HG03097 (cell line): ENCODE measurements around the gene ZCCHC2.

ENCODE experiments used
- ATAC-seq: cut with Tn5 transposase; IDR thresholded peaks from one replicate; pipeline ENCODE4 v1.9.1; 2021; ENCODE audit not compliant: unreplicated experiment, low FRiP score

ZCCHC2 gene

DNA sequence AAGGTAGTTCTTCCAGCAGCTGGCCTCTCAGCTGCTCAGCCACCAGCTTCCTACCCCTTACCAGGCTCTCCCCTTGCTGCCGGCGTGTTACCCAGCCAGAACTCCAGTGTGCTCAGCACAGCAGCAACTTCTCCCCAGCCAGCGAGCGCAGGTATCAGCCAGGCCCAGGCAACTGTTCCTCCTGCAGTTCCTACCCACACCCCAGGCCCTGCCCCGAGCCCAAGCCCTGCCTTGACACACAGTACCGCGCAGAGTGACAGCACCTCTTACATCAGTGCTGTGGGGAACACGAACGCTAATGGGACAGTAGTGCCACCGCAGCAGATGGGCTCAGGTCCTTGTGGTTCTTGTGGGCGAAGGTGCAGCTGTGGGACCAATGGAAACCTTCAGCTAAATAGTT, 52.0 kb downstream of the ZCCHC2 start:
- ATAC-seq, result no peak

DNA sequence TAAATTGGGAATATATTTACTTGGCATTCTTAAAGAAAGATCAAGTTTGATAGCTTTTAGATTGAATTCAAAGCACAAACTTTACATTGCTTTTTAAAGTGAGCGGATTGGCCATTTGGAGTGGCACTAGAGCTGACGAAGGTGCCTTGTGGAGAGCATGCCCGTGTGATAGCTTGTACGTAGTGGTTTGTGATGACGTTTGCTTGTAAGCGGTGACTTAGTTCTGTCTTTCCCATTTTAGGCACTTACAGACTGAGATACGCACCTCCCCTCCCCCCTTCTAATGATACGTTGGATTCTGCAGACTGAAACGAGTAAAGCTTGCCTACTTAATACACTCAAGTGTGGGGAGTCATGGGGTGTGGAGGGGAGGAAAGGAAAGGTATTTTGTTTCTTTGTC, 53.4 kb downstream of the ZCCHC2 start:
- ATAC-seq, result no peak

DNA sequence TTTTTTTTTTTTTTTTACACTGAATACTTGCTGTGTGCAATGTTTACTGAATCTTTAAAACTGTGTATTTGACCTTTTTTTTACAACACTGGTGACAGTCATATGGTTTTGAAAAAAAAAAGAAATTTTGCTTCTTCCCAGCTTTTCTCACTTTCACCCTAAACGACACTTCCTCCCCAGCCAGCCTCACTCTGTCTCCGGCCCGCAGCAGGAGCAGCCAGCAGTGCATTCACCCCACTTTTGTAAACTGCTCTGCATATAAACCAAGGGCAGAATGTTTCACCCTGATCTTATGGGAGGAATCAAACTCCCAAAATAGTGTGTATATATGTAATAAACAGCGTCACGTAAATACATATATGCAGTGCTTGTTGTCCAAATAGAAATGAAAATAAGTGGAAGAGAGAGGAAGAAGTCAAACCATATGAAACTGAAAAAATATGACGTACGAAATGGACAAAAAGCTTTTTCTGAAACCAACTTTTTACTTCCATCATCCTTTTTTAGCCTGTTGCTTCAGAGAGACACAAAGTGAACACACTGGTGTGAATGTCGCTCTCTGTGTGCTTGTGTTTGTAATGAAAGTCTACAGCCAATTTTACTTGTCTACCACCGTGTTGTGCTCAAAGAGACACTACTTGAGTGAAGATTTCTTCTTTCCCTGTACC, 54.2 kb downstream of the ZCCHC2 start:
- no peak for ATAC-seq

DNA sequence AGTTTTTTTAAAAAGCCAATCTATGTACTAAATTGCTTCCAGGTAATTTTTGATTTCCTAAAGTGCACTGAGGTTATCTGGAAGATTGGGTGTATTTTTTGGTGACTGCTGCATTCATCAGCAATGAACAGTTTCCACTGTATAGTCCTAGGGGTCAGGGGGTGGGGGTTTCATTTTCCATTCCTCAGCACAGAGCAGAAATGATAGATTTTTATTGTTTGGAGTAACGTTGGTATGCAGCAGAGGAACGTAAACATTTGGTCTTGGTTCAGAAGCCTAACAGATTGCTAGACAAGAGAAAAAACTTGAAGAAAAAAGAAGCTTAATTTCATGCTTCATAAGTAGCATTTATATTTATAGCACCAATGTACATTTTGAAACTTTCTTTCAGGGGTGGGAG, 54.9 kb downstream of the ZCCHC2 start:
- no peak for ATAC-seq

DNA sequence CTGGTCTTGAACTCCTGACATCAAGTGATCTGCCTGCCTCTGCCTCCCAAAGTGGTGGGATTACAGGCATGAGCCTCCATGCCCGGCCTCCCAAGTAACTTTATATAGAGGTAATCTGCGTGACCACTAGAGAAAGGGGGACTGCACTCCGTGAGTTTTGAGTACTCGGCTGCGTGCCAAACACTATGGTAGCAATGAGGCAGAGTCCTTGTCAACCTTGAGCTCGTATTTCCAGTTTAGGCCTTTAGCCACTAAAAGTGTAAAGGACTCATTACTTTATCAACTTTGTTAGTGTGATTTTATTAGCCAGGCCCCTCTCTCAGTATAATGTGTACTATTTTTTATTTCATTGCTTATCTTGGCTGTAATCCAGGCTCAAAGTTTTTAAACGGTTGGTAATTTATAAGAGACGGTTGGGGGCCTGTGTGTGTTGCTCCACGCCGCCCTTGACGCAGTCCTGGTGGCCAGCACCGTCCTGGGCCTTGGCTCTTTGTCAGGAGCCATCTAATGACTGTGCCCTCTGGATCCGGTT, 56.2 kb downstream of the ZCCHC2 start:
- no peak for ATAC-seq

DNA sequence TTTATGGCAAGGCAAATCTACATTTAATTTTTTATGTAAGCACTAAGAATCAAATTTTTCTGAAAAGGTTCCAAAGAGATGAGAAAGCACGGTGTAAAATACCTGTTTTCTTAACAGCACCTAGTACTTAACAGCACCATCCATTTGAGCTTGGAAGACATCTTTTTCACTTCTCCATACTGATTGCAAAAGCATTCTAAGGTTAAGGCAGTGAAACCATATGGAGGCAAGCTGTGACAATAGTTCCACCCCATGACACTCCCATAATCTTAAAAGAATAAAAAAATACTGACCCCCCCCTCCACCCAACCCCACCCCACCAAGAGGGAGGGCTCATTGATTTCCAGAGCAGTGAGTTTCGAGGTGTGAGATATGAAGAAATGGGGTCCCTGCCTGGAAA, 60.6 kb downstream of the ZCCHC2 start:
- no peak for ATAC-seq

DNA sequence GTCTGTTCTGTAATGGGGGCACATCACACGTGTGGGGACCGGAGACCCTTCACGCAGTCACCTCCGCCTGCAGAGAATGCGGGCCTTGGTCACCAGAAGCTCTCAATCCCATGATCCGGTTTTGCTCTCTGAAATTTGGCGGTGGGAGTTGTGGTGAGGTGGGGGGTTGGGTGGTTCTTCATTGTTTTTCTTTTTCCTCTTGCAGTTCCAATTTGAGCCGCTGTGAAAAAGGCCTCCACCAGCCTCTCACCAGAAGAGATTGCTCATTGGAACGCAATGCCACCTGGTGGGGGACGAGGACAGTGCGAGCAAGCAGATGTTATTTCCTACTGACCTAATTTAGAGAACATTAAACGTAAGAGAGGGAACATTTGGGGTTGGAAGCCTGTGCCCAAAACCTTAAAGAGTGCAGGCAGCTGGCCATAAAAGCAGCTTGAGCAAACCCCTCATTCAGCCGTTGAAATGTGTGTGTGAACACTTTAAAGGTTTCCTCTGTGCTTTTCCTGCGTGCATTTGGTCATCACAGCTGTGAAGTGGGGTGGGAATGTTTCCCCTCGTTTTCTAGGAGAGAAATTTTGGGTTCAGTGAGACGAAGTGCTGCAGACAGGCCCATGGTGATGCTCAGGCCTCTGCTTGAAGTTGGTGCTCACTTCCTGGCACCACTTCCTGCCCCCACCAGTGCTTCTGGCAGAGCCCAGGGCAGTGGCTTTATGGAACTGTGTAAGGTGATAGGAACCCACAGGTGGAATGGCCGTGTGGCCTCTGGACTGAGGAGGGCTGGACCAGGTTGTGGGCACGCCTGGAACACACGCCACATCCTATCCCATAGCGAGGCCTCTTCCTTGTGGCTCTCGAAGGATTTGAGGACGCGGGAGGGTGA, 61.7 kb downstream of the ZCCHC2 start:
- peak; percentile 72 for ATAC-seq

DNA sequence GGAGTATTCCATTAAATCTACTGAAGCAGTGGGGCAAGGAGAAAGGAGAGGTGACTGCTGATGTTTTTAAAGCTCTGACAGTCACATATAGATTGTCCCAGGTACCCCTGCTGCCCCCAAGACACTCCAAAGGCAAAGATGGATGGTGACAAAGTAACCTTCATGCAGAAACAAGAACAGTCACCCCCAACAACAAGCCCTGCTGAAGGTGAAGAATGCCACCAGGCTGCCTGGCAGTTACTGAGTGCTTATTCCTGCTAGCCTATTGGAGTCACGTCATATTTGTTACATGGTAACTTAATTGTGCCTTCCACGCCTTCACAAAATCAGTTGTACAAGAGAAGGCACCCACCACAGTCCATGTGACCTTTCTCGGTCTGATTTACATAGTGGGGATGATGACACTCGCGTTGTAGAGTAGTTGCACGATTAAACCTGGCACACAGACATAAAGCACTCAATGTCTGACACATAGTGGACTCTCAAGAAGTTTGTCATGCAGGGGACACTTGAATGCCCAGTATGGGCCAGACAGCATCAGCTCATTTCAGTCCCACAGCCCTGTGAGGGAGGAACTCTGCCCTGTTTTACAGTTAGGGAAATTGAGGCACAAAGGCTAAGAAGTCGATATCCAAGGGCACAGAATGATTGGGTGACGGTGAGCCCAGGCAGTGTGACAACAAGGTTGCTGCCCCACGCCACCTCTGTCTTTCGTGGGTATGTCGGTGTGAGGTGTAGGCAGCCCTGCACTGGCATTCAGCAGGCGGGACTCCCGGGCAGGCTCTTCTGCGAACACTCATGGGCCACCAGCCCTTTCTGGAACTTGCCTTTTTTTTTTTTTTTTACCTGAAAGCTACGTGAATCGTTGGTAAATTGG, 62.7 kb downstream of the ZCCHC2 start:
- peak; percentile 25 for ATAC-seq

DNA sequence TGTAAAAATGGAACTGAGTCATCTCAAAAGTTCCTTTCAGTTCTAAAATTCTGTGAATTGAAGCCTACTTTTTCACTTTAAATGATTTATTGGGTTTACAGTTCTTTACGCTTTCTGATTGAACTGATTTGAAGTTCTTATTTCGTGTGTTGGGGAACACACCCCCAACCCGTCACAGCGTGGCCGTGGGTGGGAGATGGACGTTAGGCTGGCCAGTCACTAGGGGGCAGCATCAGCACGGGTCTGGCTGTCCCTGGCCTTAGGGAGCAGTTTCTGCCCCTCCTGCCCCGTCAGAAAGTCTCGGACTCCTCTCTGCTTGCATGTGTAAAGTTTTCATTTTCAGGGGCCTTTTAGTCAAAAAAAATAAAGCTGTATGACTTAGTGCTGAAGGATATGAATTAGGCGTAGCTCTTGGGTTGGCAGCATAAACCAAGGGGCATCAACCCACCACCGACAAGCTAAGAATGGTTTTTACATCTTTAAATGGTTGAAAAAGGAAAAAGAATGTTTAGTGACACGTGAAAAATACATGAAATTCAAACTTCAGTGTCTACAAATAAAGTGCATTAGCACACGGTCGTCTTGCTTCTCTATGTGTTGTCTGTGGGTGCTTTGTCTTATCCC, 63.4 kb downstream of the ZCCHC2 start:
- peak; percentile 57 for ATAC-seq

DNA sequence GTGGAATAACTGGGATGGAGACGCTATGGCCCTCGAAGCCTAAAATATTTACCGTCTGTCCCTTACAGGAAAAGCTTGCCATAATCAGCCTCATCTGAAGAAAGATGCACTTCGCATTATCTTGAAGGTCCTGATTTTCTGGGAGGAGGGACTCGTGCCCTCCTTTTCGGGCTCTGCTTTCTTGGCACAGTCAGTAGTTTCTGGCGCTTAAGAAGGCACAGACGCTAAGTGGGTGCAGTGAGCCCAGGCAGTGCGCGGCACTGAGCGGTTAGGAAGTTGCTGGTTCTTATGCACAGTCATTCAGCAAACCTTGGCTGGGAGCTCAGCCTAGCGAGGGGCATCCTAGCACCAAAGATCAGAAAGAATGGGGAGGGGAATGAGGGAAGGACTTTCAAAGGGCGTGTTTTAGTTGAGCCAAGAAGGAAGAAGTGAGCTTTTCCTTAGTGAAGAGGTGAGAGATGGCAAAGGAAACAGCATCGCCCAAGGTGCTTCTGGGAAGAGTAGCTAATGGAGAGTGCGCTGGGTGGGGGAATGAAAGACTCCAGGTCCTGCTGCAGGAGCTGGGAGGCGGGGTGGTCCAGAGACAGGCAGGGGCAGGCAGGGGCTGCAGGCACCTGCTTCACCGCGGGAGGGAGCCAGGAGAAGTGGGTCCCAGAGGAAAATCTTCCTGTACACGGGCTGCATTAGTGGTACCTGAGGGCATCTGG, 64.1 kb downstream of the ZCCHC2 start:
- no peak for ATAC-seq

DNA sequence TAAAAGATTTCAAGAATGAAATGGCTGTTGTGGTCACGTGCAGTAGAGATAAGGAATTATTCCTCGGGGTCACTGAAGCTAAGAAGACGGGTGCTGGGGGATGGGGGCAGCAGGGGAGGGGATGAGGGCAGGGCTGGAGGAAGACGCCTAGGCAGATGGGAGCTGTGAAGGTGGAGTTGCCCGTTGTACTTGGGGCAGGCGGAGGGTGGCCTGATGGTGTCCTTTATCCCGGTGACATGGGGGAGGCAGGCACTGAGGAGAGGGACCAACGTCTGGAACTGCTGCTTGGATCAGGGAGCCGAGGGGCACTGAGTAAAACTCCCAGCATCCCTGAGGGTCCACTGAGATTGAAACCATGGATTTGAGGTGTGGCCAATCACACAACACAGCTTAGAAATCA, 64.9 kb downstream of the ZCCHC2 start:
- no peak for ATAC-seq

DNA sequence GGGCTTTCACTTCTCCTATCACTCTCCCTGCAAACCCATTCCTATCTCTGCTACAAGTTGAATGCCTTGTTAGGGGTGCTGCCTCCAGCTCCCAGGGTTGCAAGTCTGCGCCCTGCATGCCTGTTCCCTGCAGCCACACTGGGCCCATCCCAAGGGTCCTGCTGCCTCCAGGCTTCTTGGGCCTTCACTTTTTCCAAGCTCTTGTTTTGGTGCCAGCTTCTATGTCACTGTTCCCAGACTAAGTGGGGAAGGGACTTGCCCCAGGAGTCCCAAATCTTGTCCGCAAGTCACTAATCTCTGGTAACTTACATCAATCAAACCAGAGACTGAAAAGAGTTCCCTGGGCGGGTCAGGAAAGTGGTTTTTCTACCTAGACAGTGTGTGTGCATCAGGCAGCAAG, 65.4 kb downstream of the ZCCHC2 start:
- no peak for ATAC-seq

DNA sequence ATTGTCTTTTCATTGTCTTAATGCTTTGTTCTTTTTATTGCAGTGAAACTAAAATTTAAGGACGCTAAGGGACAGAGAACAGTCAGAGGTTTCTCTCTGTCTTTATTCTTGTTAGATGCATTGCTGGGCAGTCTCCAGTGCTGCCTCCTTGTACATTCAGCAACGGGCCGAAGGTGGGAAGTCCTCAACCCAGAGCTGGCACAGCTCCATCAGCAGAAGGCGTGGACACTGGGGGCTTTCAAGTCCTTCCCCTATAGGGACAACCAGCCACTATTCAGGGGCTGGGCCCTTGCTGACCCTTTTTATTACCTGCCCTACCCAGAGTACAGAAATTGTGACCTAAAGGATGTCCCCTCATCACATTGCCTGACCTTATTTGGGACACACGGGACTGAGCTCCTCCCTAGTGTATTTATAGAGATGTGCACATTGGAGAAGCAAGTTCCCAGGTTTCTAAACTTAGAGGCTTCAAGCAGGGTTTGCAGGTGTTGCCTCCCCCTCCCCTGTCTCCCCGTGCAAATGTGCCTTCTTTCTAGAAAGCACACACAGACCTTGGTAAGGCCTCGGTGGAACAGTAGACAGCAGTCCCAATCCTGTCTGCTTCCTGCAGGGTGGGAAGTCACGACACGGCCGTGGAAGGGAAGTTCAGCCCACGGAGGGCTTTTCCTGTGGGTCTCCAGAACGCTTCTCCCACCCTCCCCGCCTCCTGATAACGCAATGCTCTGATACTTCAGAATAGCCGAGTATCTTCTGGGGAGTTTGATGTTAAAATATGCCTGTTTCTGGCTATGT, 68.2 kb downstream of the ZCCHC2 start:
- no peak for ATAC-seq

DNA sequence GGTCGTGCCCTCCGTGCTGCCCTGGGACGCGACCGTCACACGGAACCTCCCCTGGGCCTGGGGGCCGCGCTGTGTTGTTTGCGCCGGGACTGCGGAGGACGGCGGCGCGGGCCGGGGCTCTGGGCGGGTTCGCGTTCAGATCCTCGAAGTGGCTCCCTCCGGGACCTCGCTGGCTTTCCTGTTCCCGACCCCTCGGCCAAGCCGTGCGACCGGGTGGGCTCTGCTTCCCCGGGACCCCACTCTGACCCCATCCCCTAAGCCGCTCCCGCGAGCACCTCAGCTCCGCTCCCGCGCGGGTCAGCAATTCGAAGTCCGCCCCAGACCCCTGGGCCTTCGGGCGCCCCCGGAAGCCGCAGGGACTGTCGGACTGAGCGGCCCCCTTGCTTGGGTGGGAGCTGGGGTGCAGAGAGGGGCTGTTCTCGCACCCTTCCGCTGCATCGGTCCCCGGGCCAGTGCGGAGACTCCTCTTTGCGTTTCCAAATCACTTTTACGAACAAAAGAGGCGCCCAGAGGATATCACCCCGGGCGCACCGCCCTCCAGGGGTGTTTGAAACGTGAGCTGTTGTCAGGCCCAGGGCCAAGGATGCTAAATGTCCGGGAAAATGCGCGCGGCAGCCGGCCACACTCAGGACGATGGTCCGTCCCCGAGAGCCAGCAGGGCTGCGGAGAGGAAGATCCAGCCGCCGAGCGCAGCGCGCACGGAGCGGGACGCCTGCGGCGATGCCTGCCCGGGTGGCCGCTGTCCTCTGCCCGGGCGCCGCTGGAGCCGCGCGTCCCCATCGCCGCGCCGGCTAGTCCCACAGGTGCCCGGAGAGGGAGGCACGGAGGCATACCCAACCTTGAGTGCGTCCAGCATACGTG, 73.5 kb downstream of the ZCCHC2 start:
- ATAC-seq, result no peak

DNA sequence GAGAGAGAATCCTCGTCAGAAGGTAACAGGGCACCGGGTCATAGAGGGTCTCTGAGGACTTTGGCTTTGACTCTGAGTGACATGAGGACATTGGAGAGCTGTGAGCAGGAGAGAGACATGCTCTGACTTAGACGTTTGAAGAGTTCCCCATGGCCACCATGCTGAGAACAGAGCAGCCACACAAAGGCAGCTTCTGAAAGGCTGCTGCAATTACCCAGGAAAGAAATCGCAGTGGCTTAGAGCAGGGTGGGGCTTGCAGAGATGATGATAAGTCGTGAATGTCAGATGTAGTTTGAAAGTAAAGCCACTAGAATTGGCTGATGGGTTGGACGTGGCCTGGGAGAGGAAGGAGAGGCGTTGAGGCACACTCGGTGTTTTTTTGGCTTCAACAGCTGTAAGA, 79.0 kb downstream of the ZCCHC2 start:
- ATAC-seq, result no peak

DNA sequence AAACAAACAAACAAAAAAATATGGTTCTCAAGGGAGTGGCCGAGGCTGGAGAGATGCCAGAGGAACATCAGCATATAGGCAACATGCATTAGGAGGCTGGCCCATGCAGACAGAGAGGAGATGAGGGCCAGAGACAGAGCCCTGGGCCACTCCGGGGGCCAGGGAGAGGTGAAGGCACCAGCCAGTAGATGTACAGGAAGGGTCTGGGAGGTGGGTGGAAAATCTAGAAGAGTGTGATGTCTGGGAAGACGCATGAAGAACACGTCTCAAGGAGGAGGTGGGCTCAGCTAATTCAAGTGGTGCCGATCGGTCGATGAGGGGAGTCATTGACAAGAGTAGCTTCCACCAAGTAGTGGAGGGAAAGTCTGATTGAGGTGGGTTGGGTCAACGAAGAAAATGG, 79.9 kb downstream of the ZCCHC2 start:
- no peak for ATAC-seq

DNA sequence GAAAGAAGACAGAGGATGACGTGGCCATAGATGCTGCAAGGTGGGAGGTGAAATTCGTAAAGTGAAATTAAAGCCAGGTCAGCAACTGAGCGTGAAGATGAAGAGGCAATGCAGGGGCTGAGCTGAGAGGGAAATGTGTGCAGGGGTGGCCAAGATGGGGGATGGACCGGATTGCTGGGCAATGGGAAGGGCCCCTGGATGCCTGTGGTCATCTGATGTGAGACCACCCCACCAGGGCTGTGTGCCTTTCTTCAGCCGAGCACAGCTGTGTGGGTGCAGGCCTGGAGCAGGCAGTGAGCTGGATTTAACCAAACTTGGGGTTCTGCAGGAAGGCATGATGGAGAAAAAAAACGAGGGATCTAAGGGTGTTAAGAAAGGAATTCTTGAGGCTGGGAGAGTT, 80.4 kb downstream of the ZCCHC2 start:
- ATAC-seq, result no peak

DNA sequence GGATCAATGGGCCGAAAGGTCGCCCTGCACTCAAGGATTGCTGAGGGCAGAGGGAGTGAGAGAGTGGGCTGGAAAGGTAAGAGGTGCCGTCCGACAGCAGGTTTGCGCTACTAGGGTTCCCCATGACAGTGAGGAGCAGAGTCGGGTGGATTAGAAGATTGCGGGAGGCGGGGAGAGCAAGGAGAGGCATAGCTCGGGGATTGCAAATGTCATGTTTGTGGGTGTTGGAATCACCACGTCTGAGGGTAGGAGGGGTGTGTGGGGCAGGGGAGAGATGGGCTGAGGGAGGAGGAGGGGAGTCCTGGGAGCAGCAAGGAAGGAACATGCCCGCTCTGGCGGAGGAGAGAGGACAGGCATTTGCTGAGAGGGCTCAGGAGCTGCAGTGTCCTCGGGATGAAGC, 81.2 kb downstream of the ZCCHC2 start:
- no peak for ATAC-seq
